Measurements from ENCODE around the gene HIVEP3.

HIVEP3 gene

GRCh38 chr1:41537788-41538351, 380.9 kb downstream of the HIVEP3 start:
- no peak overlapping the region for H3K27ac ChIP-seq (ENCODE audit: low read depth, low read length)
- H3K4ac ChIP-seq (ENCODE audit: low read depth, low read length), result no peak overlapping the region
- no peak overlapping the region for H3K18ac ChIP-seq (ENCODE audit: low read length)
- no peak overlapping the region for H3K9ac ChIP-seq (ENCODE audit: low read length)
- no peaks in the 10 kb centered on the region for H3K27me3 ChIP-seq (ENCODE audit: insufficient read depth, low read length, poor library complexity)
- H4K5ac ChIP-seq (ENCODE audit: low read length), result no peak overlapping the region
- no peaks in the 10 kb centered on the region for H3K4me1 ChIP-seq (ENCODE audit: control insufficient read depth, low read depth, low read length)
- no peaks in the 10 kb centered on the region for H3K79me1 ChIP-seq (ENCODE audit: low read length)
- WGBS (ENCODE audit: extremely low coverage, insufficient coverage, low lambda C conversion rate), result no CpG with 5 or more reads among the region's 10 CpGs
- H3K23ac ChIP-seq (ENCODE audit: low read length), result no peak overlapping the region
- no peaks in the 10 kb centered on the region for H3K36me3 ChIP-seq (ENCODE audit: control insufficient read depth, insufficient read depth, low read length)
- H2BK15ac ChIP-seq (replicated peaks; ENCODE audit: low read depth), result no peak overlapping the region
- no peak overlapping the region for H2BK5ac ChIP-seq (ENCODE audit: low read length)
- DNase-seq, result no peak
- no peak overlapping the region for H2BK120ac ChIP-seq (ENCODE audit: low read depth, low read length)
- no peak overlapping the region for H3K56ac ChIP-seq (ENCODE audit: low read length)
- H4K8ac ChIP-seq (ENCODE audit: low read depth, low read length), result no peak overlapping the region
- H3K79me2 ChIP-seq (ENCODE audit: control insufficient read depth, insufficient read depth, low read length), result no peaks in the 10 kb centered on the region
- H3K4me2 ChIP-seq (ENCODE audit: low read length), result no peak overlapping the region
- no peak overlapping the region for H2AK5ac ChIP-seq (ENCODE audit: low read length)
- no peak overlapping the region for H3K4me3 ChIP-seq (ENCODE audit: low read length)

DNA sequence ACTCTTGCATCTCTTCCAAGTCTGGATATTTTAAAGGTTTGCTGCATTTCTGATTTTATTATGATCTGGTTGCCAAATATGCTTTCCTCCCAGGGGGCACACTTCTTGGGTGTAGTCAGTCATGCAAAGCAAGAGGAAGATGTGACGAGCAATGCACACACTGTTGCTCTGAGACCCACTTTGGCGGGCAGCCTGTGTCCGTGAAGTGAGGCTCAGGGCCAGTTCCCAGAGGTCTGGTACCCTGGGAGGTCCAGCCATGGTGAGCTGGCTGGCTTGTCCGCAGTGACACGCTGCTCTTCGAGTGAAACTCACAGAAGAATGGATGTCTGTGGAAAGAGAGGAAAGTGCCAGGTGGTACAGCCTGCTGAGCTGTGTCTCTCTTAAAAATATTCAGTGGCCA, 381.5 kb downstream of the HIVEP3 start:
- Histone ChIP-seq H3K79me2 (ENCODE audit: control insufficient read depth, insufficient read depth, low read length) (no peaks in the 10 kb centered on the region), H3K27me3 (ENCODE audit: insufficient read depth, low read length, poor library complexity) (no peaks in the 10 kb centered on the region), H2BK5ac (ENCODE audit: low read length) (no peak overlapping the region), H3K56ac (ENCODE audit: low read length) (no peak overlapping the region), H4K5ac (ENCODE audit: low read length) (no peak overlapping the region), H2BK15ac (replicated peaks; ENCODE audit: low read depth) (no peak overlapping the region), H2AK5ac (ENCODE audit: low read length) (no peak overlapping the region), H3K18ac (ENCODE audit: low read length) (no peak overlapping the region), H3K9ac (ENCODE audit: low read length) (no peak overlapping the region), H3K4me3 (ENCODE audit: low read length) (no peak overlapping the region), H3K4ac (ENCODE audit: low read depth, low read length) (no peak overlapping the region), H3K79me1 (ENCODE audit: low read length) (no peaks in the 10 kb centered on the region), H2BK120ac (ENCODE audit: low read depth, low read length) (no peak overlapping the region), H3K36me3 (ENCODE audit: control insufficient read depth, insufficient read depth, low read length) (no peaks in the 10 kb centered on the region), H3K4me1 (ENCODE audit: control insufficient read depth, low read depth, low read length) (no peaks in the 10 kb centered on the region), H3K4me2 (ENCODE audit: low read length) (no peak overlapping the region), H4K8ac (ENCODE audit: low read depth, low read length) (no peak overlapping the region), H3K27ac (ENCODE audit: low read depth, low read length) (no peak overlapping the region), H3K23ac (ENCODE audit: low read length) (no peak overlapping the region)
- DNase-seq, result no peak
- WGBS (ENCODE audit: extremely low coverage, insufficient coverage, low lambda C conversion rate), result no CpG with 5 or more reads among the region's 6 CpGs

DNA sequence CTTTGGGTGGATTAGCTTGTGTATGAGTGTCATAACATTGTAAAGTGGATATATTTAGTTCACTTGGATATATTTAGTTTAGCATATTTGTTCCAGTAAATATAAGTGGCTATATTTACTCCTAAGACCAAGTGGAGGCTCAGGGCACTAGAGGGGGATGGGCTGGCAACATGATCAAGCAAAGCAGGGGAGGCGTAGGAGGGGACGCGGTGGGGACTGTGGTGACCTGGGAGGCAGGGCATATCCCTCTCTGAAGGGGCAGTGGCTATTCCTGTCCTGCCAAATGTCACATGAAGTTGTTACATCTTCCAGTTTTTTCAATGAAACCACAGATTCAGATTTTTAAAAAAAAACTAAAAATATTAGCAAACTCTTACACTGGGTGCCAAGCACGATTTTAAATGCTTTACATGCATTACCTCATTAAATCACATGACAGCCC, 382.3 kb downstream of the HIVEP3 start:
- no peak for DNase-seq
- Histone ChIP-seq H3K27ac (ENCODE audit: low read depth, low read length) (no peak overlapping the region), H3K4me1 (ENCODE audit: control insufficient read depth, low read depth, low read length) (no peaks in the 10 kb centered on the region), H2AK5ac (ENCODE audit: low read length) (no peak overlapping the region), H2BK5ac (ENCODE audit: low read length) (no peak overlapping the region), H3K4me3 (ENCODE audit: low read length) (no peak overlapping the region), H4K8ac (ENCODE audit: low read depth, low read length) (no peak overlapping the region), H3K79me1 (ENCODE audit: low read length) (no peaks in the 10 kb centered on the region), H4K5ac (ENCODE audit: low read length) (no peak overlapping the region), H3K18ac (ENCODE audit: low read length) (no peak overlapping the region), H3K27me3 (ENCODE audit: insufficient read depth, low read length, poor library complexity) (no peaks in the 10 kb centered on the region), H3K23ac (ENCODE audit: low read length) (no peak overlapping the region), H3K9ac (ENCODE audit: low read length) (no peak overlapping the region), H3K4me2 (ENCODE audit: low read length) (no peak overlapping the region), H3K56ac (ENCODE audit: low read length) (no peak overlapping the region), H2BK120ac (ENCODE audit: low read depth, low read length) (no peak overlapping the region), H3K79me2 (ENCODE audit: control insufficient read depth, insufficient read depth, low read length) (no peaks in the 10 kb centered on the region), H3K36me3 (ENCODE audit: control insufficient read depth, insufficient read depth, low read length) (no peaks in the 10 kb centered on the region), H2BK15ac (replicated peaks; ENCODE audit: low read depth) (no peak overlapping the region), H3K4ac (ENCODE audit: low read depth, low read length) (no peak overlapping the region)
- WGBS (ENCODE audit: extremely low coverage, insufficient coverage, low lambda C conversion rate), result no CpG with 5 or more reads among the region's 4 CpGs

DNA sequence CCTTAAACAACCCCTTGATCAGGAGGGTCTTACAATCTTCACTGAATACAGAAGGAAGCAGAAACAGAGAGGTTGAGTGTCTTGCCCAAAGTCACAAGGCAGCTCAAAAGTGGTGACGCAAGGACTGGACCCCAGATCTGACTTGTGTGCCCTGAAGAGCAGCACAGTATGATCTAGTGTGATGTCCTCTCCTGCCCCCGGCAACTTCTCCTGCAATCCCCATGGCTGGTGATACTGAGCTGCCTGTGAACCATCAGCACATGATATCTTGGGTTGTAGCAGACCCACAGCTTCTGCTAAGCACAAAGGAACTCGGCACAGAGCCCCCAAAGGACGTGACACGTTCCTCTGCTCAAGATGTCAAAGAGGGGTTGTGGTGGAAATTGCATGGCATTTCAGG, 383.0 kb downstream of the HIVEP3 start:
- no peak overlapping the region for H3K56ac ChIP-seq (ENCODE audit: low read length)
- H3K27me3 ChIP-seq (ENCODE audit: insufficient read depth, low read length, poor library complexity), result no peaks in the 10 kb centered on the region
- no peak overlapping the region for H3K27ac ChIP-seq (ENCODE audit: low read depth, low read length)
- H3K18ac ChIP-seq (ENCODE audit: low read length), result no peak overlapping the region
- H3K4ac ChIP-seq (ENCODE audit: low read depth, low read length), result no peak overlapping the region
- no peak overlapping the region for H2BK5ac ChIP-seq (ENCODE audit: low read length)
- H3K4me1 ChIP-seq (ENCODE audit: control insufficient read depth, low read depth, low read length), result no peaks in the 10 kb centered on the region
- H2BK120ac ChIP-seq (ENCODE audit: low read depth, low read length), result no peak overlapping the region
- H3K4me2 ChIP-seq (ENCODE audit: low read length), result no peak overlapping the region
- H2AK5ac ChIP-seq (ENCODE audit: low read length), result no peak overlapping the region
- no peak overlapping the region for H3K4me3 ChIP-seq (ENCODE audit: low read length)
- H3K79me2 ChIP-seq (ENCODE audit: control insufficient read depth, insufficient read depth, low read length), result no peaks in the 10 kb centered on the region
- no peaks in the 10 kb centered on the region for H3K79me1 ChIP-seq (ENCODE audit: low read length)
- H3K9ac ChIP-seq (ENCODE audit: low read length), result no peak overlapping the region
- no peak overlapping the region for H4K8ac ChIP-seq (ENCODE audit: low read depth, low read length)
- no peak overlapping the region for H4K5ac ChIP-seq (ENCODE audit: low read length)
- no CpG with 5 or more reads among the region's 5 CpGs for WGBS (ENCODE audit: extremely low coverage, insufficient coverage, low lambda C conversion rate)
- H2BK15ac ChIP-seq (replicated peaks; ENCODE audit: low read depth), result no peak overlapping the region
- no peak for DNase-seq
- H3K23ac ChIP-seq (ENCODE audit: low read length), result no peak overlapping the region
- H3K36me3 ChIP-seq (ENCODE audit: control insufficient read depth, insufficient read depth, low read length), result no peaks in the 10 kb centered on the region

DNA sequence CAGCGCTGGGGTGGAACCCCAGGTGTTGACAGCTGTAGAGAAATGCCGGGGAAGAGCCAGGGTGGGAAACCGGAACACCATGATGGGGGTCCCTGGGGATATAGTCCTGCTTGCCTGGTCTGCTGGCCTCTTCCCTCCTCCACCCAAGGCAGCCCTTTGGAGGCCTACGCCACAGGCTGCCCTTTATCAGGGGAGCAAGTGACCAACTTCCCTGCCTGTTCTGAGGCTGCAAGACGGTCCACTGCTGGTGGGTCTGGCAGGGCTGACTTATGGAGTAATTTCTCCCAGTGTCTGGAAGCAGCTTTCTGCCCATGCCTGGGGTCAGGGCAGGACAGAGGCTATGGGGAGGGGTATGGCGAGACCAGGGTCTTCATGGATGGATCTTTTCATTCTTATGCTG, 383.4 kb downstream of the HIVEP3 start:
- DNase-seq, result no peak
- Histone ChIP-seq H3K23ac (ENCODE audit: low read length) (no peak overlapping the region), H3K4me1 (ENCODE audit: control insufficient read depth, low read depth, low read length) (no peaks in the 10 kb centered on the region), H3K36me3 (ENCODE audit: control insufficient read depth, insufficient read depth, low read length) (no peaks in the 10 kb centered on the region), H2BK120ac (ENCODE audit: low read depth, low read length) (no peak overlapping the region), H3K9ac (ENCODE audit: low read length) (no peak overlapping the region), H2BK15ac (replicated peaks; ENCODE audit: low read depth) (no peak overlapping the region), H2BK5ac (ENCODE audit: low read length) (no peak overlapping the region), H4K8ac (ENCODE audit: low read depth, low read length) (no peak overlapping the region), H3K79me2 (ENCODE audit: control insufficient read depth, insufficient read depth, low read length) (no peaks in the 10 kb centered on the region), H2AK5ac (ENCODE audit: low read length) (no peak overlapping the region), H3K27ac (ENCODE audit: low read depth, low read length) (no peak overlapping the region), H3K4me3 (ENCODE audit: low read length) (no peak overlapping the region), H3K27me3 (ENCODE audit: insufficient read depth, low read length, poor library complexity) (no peaks in the 10 kb centered on the region), H3K4me2 (ENCODE audit: low read length) (no peak overlapping the region), H4K5ac (ENCODE audit: low read length) (no peak overlapping the region), H3K56ac (ENCODE audit: low read length) (no peak overlapping the region), H3K79me1 (ENCODE audit: low read length) (no peaks in the 10 kb centered on the region), H3K18ac (ENCODE audit: low read length) (no peak overlapping the region), H3K4ac (ENCODE audit: low read depth, low read length) (no peak overlapping the region)
- WGBS (ENCODE audit: extremely low coverage, insufficient coverage, low lambda C conversion rate), result no CpG with 5 or more reads among the region's 6 CpGs
